IMR-90 (cell line): ENCODE results near the gene EBF3.

Source experiments
- BHLHE40 ChIP-seq: fragments of 150-350 bp; IDR thresholded peaks from 2 replicates; pipeline ENCODE4 v1.6.1; 2016; ENCODE audit warnings: mild to moderate bottlenecking, low read depth, low read length
- CHD1 ChIP-seq: IDR thresholded peaks from 2 replicates; pipeline ENCODE4 v1.6.1; 2012; ENCODE audit warnings: low read depth, low read length, improper control_type of control experiment
- MAZ ChIP-seq: IDR thresholded peaks from 2 replicates; pipeline ENCODE4 v1.6.1; 2012; ENCODE audit warnings: low read depth, mild to moderate bottlenecking, low read length, improper control_type of control experiment, moderate library complexity, borderline replicate concordance
- MXI1 ChIP-seq: IDR thresholded peaks from 2 replicates; pipeline ENCODE4 v1.6.1; 2012; ENCODE audit warnings: low read depth, mild to moderate bottlenecking, low read length, moderate library complexity, borderline replicate concordance
- NFE2L2 ChIP-seq: fragments of 150-350 bp; IDR thresholded peaks from 2 replicates; pipeline ENCODE4 v1.6.1; 2016; ENCODE audit warnings: low read depth, mild to moderate bottlenecking, low read length
- POLR2A ChIP-seq: IDR thresholded peaks from 2 replicates; pipeline ENCODE4 v1.6.1; 2012; ENCODE audit warnings: mild to moderate bottlenecking, low read depth, low read length
- RAD21 ChIP-seq: IDR thresholded peaks from 2 replicates; pipeline ENCODE4 v1.6.1; 2012; ENCODE audit warnings: low read length, improper control_type of control experiment
- RFX5 ChIP-seq: IDR thresholded peaks from 2 replicates; pipeline ENCODE4 v1.8.0; 2012; ENCODE audit warnings: low read depth, mild to moderate bottlenecking, low read length, moderate library complexity
- SMC3 ChIP-seq: fragments of 150-350 bp; IDR thresholded peaks from 2 replicates; pipeline ENCODE4 v1.6.1; 2016; ENCODE audit warnings: low read depth, mild to moderate bottlenecking, antibody characterized with exemption, low read length, moderate library complexity
- TF ChIP-seq, protein P1 (sequence below): conservative IDR thresholded peaks from 2 replicates; pipeline ENCODE4 v1.5.1; 2012; ENCODE audit warnings: mild to moderate bottlenecking, low read depth, low read length, improper control_type of control experiment
- TF ChIP-seq, protein P2 (sequence below): fragments of 150-350 bp; IDR thresholded peaks from 2 replicates; pipeline ENCODE4 v1.6.1; 2017; ENCODE audit warnings: mild to moderate bottlenecking, antibody characterized with exemption, low read length, low read depth

DNA sequence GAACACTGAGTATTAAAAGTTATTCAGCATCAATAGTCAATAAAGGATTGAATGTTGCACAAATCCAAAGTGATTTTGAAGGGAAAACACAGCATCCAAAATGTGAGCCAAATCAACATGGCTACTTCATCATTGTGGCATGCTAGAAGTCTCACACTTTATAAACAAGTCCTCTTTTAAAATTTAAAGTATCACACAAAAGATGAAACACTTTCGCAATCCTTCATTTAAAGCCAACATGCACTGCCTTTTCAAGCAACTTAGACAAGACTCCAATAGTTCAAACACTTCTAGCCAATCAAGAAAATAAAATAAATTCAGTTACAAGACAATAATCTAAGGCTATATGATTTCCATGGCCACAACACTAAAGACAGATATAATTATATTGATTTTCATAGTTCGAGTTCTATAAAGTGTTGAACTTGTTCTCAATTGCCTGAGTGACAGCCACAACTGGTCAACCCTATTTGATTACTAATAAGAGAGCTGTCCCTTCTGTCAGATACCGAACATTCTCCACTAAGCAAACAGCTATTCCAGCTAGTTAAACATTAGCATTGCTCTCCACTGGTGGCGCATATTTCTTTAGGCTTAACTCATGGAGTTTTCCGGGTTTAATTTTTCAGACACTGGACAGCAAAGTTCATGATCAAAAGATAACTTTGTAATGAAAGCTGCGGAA is 8.3 kb downstream of the EBF3 start:
- TF ChIP-seq, protein P1, sequence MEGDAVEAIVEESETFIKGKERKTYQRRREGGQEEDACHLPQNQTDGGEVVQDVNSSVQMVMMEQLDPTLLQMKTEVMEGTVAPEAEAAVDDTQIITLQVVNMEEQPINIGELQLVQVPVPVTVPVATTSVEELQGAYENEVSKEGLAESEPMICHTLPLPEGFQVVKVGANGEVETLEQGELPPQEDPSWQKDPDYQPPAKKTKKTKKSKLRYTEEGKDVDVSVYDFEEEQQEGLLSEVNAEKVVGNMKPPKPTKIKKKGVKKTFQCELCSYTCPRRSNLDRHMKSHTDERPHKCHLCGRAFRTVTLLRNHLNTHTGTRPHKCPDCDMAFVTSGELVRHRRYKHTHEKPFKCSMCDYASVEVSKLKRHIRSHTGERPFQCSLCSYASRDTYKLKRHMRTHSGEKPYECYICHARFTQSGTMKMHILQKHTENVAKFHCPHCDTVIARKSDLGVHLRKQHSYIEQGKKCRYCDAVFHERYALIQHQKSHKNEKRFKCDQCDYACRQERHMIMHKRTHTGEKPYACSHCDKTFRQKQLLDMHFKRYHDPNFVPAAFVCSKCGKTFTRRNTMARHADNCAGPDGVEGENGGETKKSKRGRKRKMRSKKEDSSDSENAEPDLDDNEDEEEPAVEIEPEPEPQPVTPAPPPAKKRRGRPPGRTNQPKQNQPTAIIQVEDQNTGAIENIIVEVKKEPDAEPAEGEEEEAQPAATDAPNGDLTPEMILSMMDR, result no peak
- TF ChIP-seq NFE2L2 (no peak), POLR2A (no peak), RAD21 (no peak), RFX5 (no peak), MAZ (no peak), SMC3 (no peak), MXI1 (no peak), CHD1 (no peak), BHLHE40 (no peak)
- TF ChIP-seq, protein P2, sequence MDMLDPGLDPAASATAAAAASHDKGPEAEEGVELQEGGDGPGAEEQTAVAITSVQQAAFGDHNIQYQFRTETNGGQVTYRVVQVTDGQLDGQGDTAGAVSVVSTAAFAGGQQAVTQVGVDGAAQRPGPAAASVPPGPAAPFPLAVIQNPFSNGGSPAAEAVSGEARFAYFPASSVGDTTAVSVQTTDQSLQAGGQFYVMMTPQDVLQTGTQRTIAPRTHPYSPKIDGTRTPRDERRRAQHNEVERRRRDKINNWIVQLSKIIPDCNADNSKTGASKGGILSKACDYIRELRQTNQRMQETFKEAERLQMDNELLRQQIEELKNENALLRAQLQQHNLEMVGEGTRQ, result no peak
